ENCODE data around the gene IL17F. TPM values are rescaled to one million over a fixed set of nuclear protein-coding genes. Genes with fewer than 3 reads are reported as not detected.

Gene IL17F
- total and polyA plus RNA-seq, 2 donors (not counting 1 experiment from before 2014, with no cell fraction given) = not detected

GRCh38 chr6:52251113-52251512 lies 6.8 kb upstream of the IL17F start:
- peaks cover 8% of the 10 kb centered on the region for H3K27me3 ChIP-seq (ENCODE audit: control insufficient read depth, insufficient read depth, low read length)
- no peak for DNase-seq (ENCODE audit: low read depth in 2 of 2)

GRCh38 chr6:52249078-52249477 lies 4.8 kb upstream of the IL17F start:
- no peak for DNase-seq (ENCODE audit: low read depth in 2 of 2)
- peaks cover 8% of the 10 kb centered on the region for H3K27me3 ChIP-seq (ENCODE audit: control insufficient read depth, insufficient read depth, low read length)

More at GRCh38 chr6:52251113-52251512, 6.8 kb upstream of the IL17F start:
- no peaks in the 10 kb centered on the region for H3K79me2 ChIP-seq (ENCODE audit: control insufficient read depth, insufficient read depth, low read length)
- H3K27ac ChIP-seq (ENCODE audit: insufficient read depth, low read length) = no peak overlapping the region
- TF ChIP-seq CTCF (conservative IDR thresholded peaks at IDR 0.05 in 1 of 2, IDR thresholded peaks at IDR 0.05 in 1 of 2; ENCODE audit: low read depth in 1 of 2, low read length in 2 of 2) (no peak), EZH2 (IDR thresholded peaks at IDR 0.05; ENCODE audit: low read length, missing control alignments) (no peak)
- H3K36me3 ChIP-seq (ENCODE audit: control insufficient read depth, insufficient read depth, low read length) = no peaks in the 10 kb centered on the region
- no peak overlapping the region for H3K4me3 ChIP-seq (replicated peaks in 1 of 4; ENCODE audit: control extremely low read depth in 1 of 4, insufficient read depth in 1 of 4, low read depth in 3 of 4, low read length in 4 of 4)
- no peak overlapping the region for H2AFZ ChIP-seq (ENCODE audit: low read length)
- no peak overlapping the region for H3K9ac ChIP-seq (ENCODE audit: insufficient read depth, low read length)
- H3K9me3 ChIP-seq (ENCODE audit: control insufficient read depth, insufficient read depth, low read depth, low read length) = no peaks in the 10 kb centered on the region
- H3K4me2 ChIP-seq (ENCODE audit: extremely low read depth, insufficient read depth, low read length) = no peak overlapping the region
- H3K4me1 ChIP-seq (ENCODE audit: control insufficient read depth, extremely low read depth, insufficient read depth, low read length) = no peaks in the 10 kb centered on the region
- no peaks in the 10 kb centered on the region for H4K20me1 ChIP-seq (ENCODE audit: control insufficient read depth, extremely low read depth, insufficient read depth, low read length)

GRCh38 chr6:52245425-52245824 lies 1.1 kb upstream of the IL17F start:
- no peaks in the 10 kb centered on the region for H3K36me3 ChIP-seq (ENCODE audit: control insufficient read depth, insufficient read depth, low read length)
- H4K20me1 ChIP-seq (ENCODE audit: control insufficient read depth, extremely low read depth, insufficient read depth, low read length) = no peaks in the 10 kb centered on the region
- H3K79me2 ChIP-seq (ENCODE audit: control insufficient read depth, insufficient read depth, low read length) = no peaks in the 10 kb centered on the region
- no peak overlapping the region for H3K27ac ChIP-seq (ENCODE audit: insufficient read depth, low read length)
- H3K4me3 ChIP-seq (replicated peaks in 1 of 4; ENCODE audit: control extremely low read depth in 1 of 4, insufficient read depth in 1 of 4, low read depth in 3 of 4, low read length in 4 of 4) = no peak overlapping the region
- H3K4me2 ChIP-seq (ENCODE audit: extremely low read depth, insufficient read depth, low read length) = no peak overlapping the region
- TF ChIP-seq CTCF (conservative IDR thresholded peaks at IDR 0.05 in 1 of 2, IDR thresholded peaks at IDR 0.05 in 1 of 2; ENCODE audit: low read depth in 1 of 2, low read length in 2 of 2) = no peak
- TF ChIP-seq EZH2 (IDR thresholded peaks at IDR 0.05; ENCODE audit: low read length, missing control alignments) = no peak
- peaks cover 6% of the 10 kb centered on the region for H3K27me3 ChIP-seq (ENCODE audit: control insufficient read depth, insufficient read depth, low read length)
- no peaks in the 10 kb centered on the region for H3K4me1 ChIP-seq (ENCODE audit: control insufficient read depth, extremely low read depth, insufficient read depth, low read length)
- no peaks in the 10 kb centered on the region for H3K9me3 ChIP-seq (ENCODE audit: control insufficient read depth, insufficient read depth, low read depth, low read length)
- no peak for DNase-seq (ENCODE audit: low read depth in 2 of 2)
- no peak overlapping the region for H2AFZ ChIP-seq (ENCODE audit: low read length)
- H3K9ac ChIP-seq (ENCODE audit: insufficient read depth, low read length) = no peak overlapping the region

More at GRCh38 chr6:52249078-52249477, 4.8 kb upstream of the IL17F start:
- Histone ChIP-seq H3K9me3 (ENCODE audit: control insufficient read depth, insufficient read depth, low read depth, low read length) (no peaks in the 10 kb centered on the region), H3K79me2 (ENCODE audit: control insufficient read depth, insufficient read depth, low read length) (no peaks in the 10 kb centered on the region), H3K4me1 (ENCODE audit: control insufficient read depth, extremely low read depth, insufficient read depth, low read length) (no peaks in the 10 kb centered on the region), H3K4me3 (replicated peaks in 1 of 4; ENCODE audit: control extremely low read depth in 1 of 4, insufficient read depth in 1 of 4, low read depth in 3 of 4, low read length in 4 of 4) (no peak overlapping the region), H3K27ac (ENCODE audit: insufficient read depth, low read length) (no peak overlapping the region), H3K4me2 (ENCODE audit: extremely low read depth, insufficient read depth, low read length) (no peak overlapping the region), H3K9ac (ENCODE audit: insufficient read depth, low read length) (no peak overlapping the region), H4K20me1 (ENCODE audit: control insufficient read depth, extremely low read depth, insufficient read depth, low read length) (no peaks in the 10 kb centered on the region), H3K36me3 (ENCODE audit: control insufficient read depth, insufficient read depth, low read length) (no peaks in the 10 kb centered on the region), H2AFZ (ENCODE audit: low read length) (no peak overlapping the region)
- TF ChIP-seq CTCF (conservative IDR thresholded peaks at IDR 0.05 in 1 of 2, IDR thresholded peaks at IDR 0.05 in 1 of 2; ENCODE audit: low read depth in 1 of 2, low read length in 2 of 2) = no peak
- TF ChIP-seq EZH2 (IDR thresholded peaks at IDR 0.05; ENCODE audit: low read length, missing control alignments) = no peak
